ENCODE results near the gene ACTL6B. TPM values are rescaled to one million over a fixed set of nuclear protein-coding genes. Genes with fewer than 3 reads are reported as not detected.

ACTL6B gene
- total and polyA plus RNA-seq, 10 donors: not detected

DNA sequence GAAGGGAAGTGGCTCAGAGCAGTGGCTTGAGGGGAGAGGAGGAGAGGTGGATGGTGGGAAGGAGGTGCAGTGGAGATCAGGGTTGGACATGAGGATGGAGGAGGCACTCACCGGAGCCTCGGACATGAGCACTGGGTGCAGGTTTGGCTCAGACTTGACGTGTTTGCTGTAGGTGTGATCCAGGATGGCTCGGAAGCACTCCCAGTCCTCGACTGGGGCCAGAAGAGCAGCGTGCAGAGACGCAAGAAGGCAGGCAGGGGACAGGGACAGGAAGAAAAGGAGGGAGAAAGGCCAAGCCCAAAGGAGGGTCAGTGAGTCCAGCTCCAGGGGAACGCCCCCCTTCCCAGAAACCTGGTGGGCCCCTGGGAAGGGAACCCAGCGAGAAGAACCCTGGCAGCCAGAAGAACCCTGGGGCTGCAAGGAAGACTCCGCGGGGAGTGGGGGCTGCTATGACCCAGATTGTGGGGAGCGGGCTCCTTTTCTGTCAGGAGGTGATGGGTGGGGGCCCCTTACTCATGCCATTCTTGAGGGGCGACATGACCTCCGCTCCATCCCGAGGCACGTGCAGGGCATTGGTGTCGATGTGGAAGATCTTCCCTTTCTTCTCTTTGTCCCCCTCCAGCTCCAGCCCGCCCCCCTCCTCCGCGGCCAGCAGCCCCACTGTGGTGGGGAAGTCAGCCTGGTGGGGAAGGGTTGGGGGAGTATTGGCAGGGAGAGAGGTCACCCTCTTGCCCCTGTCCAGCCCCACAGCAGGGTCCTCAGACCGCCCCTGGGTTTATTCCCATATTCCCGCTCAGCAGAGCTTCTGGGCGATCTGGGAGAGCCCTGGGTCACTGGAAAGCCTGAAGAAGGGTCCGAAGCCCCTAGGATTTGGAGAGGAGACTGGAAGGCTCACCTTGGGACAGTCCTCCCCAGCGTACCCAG is 1.1 kb downstream of the ACTL6B start:
- TF ChIP-seq POLR2AphosphoS5 (IDR thresholded peaks at IDR 0.05): no peak
- TF ChIP-seq POLR2A (IDR thresholded peaks at IDR 0.05): no peak
- TF ChIP-seq, protein P1, sequence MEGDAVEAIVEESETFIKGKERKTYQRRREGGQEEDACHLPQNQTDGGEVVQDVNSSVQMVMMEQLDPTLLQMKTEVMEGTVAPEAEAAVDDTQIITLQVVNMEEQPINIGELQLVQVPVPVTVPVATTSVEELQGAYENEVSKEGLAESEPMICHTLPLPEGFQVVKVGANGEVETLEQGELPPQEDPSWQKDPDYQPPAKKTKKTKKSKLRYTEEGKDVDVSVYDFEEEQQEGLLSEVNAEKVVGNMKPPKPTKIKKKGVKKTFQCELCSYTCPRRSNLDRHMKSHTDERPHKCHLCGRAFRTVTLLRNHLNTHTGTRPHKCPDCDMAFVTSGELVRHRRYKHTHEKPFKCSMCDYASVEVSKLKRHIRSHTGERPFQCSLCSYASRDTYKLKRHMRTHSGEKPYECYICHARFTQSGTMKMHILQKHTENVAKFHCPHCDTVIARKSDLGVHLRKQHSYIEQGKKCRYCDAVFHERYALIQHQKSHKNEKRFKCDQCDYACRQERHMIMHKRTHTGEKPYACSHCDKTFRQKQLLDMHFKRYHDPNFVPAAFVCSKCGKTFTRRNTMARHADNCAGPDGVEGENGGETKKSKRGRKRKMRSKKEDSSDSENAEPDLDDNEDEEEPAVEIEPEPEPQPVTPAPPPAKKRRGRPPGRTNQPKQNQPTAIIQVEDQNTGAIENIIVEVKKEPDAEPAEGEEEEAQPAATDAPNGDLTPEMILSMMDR (IDR thresholded peaks at IDR 0.05 in 8 of 11, conservative IDR thresholded peaks at IDR 0.05 in 3 of 11): no peak
- Histone ChIP-seq H3K4me3 (no peak overlapping the region), H3K36me3 (no peaks in the 10 kb centered on the region), H3K27me3 (replicated peaks in 1 of 7) (peaks cover 7 to 95% (median 38%) of the 10 kb centered on the region in 7 donors), H3K4me1 (peaks cover 0 to 9% (median 2%) of the 10 kb centered on the region in 6 donors), H3K9me3 (peaks cover 0 to 5% (median 0%) of the 10 kb centered on the region in 8 donors), H3K27ac (no peak overlapping the region)
- no peak for DNase-seq
- WGBS, 5 donors: 52 to 60% (median 57%) methylated on average over 25 of the region's 25 CpGs
- intact Hi-C loops (cut with DNase I; ENCODE audit: low total_unique reads): no loop called here

DNA sequence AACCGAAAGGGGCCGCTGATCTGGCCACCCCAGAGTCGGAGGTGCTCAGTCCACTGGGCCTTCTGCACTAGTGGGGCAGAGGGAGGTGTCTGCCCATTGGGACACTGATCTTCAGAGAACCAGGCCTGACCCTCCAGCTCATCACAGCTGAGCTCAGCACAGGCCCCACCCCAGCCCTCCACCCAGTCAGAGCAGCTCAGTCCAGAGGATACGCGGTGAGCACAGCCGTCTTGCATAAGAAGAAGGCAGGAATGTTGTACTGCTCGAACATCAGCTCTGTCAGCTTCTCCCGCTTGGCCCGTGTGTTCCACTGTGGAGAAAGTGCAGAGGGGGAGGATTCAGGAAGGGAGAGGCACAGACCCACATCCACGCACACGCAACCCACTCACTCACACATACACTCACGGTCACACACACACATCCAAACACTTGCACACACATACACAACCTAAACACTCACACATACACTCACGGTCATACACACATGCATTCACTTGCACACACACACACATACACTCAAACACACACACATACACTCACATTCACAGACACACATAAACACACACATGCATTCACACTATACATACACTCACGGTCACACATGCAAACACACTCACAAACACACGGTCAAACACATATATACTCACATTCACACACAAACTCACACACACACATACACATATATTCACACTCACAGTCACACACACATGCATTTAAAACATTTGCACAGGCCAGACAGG is 6.3 kb downstream of the ACTL6B start:
- H3K36me3 ChIP-seq: no peaks in the 10 kb centered on the region
- H3K9me3 ChIP-seq: no peaks in the 10 kb centered on the region
- H3K27ac ChIP-seq: no peak overlapping the region
- no peak overlapping the region for H3K4me3 ChIP-seq
- no peaks in the 10 kb centered on the region for H3K4me1 ChIP-seq
- WGBS, 5 donors: 75 to 89% (median 79%) methylated on average over 12 to 15 of the region's 15 CpGs
- no peak for DNase-seq
- TF ChIP-seq, protein P1 (IDR thresholded peaks at IDR 0.05 in 8 of 11, conservative IDR thresholded peaks at IDR 0.05 in 3 of 11): peak in 1 of 11 experiments; percentile 5
- TF ChIP-seq POLR2AphosphoS5 (IDR thresholded peaks at IDR 0.05) (no peak), POLR2A (IDR thresholded peaks at IDR 0.05) (no peak)
- intact Hi-C loops (cut with DNase I; ENCODE audit: low total_unique reads): no loop called here
- peaks cover 0 to 86% (median 24%) of the 10 kb centered on the region in 7 donors for H3K27me3 ChIP-seq (replicated peaks in 1 of 7)

DNA sequence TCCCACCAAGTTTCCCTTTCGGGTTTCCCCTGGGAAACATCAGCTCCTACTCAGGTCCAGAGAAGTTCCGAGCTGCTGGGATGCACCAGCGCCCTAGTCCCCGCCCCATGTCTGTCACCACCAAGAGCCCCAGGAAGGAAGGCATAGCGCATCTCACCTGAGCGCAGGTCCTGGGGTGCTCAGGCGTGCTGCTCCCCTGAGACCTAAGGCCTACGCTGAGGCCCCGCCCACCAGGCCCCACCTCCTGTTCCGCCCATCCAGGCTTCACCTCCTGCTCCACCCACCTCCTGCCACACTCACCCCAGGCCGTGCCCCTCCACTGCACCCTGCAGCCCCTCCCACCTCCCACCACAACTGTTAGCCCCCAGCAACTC is 13.7 kb downstream of the ACTL6B start:
- peak; percentile 85 for DNase-seq
- H3K27me3 ChIP-seq (replicated peaks in 1 of 7): peaks cover 0 to 44% (median 19%) of the 10 kb centered on the region in 7 donors
- no peak overlapping the region for H3K27ac ChIP-seq
- intact Hi-C loops (cut with DNase I; ENCODE audit: low total_unique reads): no loop called here
- H3K4me1 ChIP-seq: peaks cover 0 to 4% (median 0%) of the 10 kb centered on the region in 6 donors
- peak overlapping the region in 1 of 8 donors; percentile 6 for H3K4me3 ChIP-seq
- whole genome bisulfite sequencing, 5 donors: 40 to 68% (median 50%) methylated on average over 6 to 11 of the region's 11 CpGs
- H3K36me3 ChIP-seq: no peaks in the 10 kb centered on the region
- no peaks in the 10 kb centered on the region for H3K9me3 ChIP-seq
- TF ChIP-seq, protein P1 (IDR thresholded peaks at IDR 0.05 in 8 of 11, conservative IDR thresholded peaks at IDR 0.05 in 3 of 11): no peak
- no peak for TF ChIP-seq POLR2AphosphoS5 (IDR thresholded peaks at IDR 0.05)
- no peak for TF ChIP-seq POLR2A (IDR thresholded peaks at IDR 0.05)
